Right lobe of liver (tissue), 4 donors: Measurements from ENCODE around the gene MYNN.

Experiments
- POLR2A ChIP-seq: fragments of 450-650 bp; IDR thresholded peaks from one replicate; pipeline ENCODE4 v1.6.1; 2017; ENCODE audit warnings: antibody characterized with exemption, mild to moderate bottlenecking
- TF ChIP-seq, protein P1 (sequence below), 4 donors: fragments of 200-600 bp in 3 of 4; fragments of 450-650 bp in 1 of 4; IDR thresholded peaks; one replicate each; pipeline versions ENCODE4 v1.5.1 to v1.8.0; 2016 to 2022; ENCODE audit warnings: antibody characterized with exemption in 4 of 4, mild to moderate bottlenecking in 2 of 4
- donor health status: DM: no; HTN: no; CAD: no.
- donor health status: DM: no; HTN: no; CAD: no.
- donor health status: DM: no; HTN: yes; CAD: no.

DNA sequence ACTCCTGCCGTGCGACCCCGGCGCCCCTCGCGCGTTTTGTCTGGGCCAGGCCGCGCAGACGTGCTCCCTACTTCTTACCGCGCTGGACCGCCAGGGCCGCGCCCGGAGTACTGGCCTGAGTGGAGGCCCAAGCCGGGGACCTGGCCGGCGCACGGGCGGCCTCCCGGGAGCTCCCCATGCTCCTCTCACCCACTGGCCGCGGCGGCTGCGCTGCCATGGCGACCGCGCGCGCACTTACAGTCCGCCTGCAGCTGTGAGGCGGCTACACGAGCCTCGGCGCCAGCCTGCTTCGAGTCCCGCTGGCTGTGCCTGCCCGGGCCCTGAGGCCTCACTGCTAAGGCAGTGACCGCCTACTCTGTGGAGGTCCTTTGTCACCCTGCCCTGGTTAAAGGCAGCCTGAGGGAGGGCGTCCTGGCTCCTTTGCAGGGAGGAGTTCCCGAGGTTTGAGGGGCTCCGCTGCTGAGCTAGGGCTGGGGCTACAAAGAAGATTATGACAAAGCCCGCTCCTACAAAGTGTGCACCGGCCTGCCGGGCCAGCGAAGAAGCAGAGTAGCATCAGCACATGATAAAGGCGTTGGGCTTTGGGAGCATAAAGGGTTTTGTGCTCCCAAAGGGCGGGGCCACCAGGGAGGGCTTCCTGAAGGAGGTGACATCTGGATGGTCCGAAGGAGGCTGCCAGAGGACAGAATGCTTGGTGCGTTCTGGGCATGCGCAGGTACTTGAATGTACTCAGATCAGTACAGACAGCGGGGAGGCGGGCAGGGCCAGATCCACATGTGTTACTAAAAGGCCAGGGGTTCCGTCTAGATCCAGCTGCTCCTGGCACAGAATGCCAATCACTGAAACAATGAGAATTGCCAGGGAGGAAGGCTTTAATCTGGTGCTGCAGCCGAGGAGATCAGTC, 39.4 kb downstream of the MYNN start, which contains the start of the genes LRRC34 and LRRIQ4:
- no peak for TF ChIP-seq POLR2A
- TF ChIP-seq, protein P1, sequence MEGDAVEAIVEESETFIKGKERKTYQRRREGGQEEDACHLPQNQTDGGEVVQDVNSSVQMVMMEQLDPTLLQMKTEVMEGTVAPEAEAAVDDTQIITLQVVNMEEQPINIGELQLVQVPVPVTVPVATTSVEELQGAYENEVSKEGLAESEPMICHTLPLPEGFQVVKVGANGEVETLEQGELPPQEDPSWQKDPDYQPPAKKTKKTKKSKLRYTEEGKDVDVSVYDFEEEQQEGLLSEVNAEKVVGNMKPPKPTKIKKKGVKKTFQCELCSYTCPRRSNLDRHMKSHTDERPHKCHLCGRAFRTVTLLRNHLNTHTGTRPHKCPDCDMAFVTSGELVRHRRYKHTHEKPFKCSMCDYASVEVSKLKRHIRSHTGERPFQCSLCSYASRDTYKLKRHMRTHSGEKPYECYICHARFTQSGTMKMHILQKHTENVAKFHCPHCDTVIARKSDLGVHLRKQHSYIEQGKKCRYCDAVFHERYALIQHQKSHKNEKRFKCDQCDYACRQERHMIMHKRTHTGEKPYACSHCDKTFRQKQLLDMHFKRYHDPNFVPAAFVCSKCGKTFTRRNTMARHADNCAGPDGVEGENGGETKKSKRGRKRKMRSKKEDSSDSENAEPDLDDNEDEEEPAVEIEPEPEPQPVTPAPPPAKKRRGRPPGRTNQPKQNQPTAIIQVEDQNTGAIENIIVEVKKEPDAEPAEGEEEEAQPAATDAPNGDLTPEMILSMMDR (IDR thresholded peaks at IDR 0.05) = no peak
